ENCODE results near the gene ADAMTS10.
"Not testable (repeated sequence)": the region's sequence is repeated elsewhere in the genome, so short reads cannot be mapped to it uniquely, and the experiment has no call there.

ADAMTS10 gene

GRCh38 chr19:8573316-8573715 is 37.2 kb downstream of the ADAMTS10 start:
- TF ChIP-seq CTCF (IDR thresholded peaks at IDR 0.05; ENCODE audit: control insufficient read depth, extremely low read depth, insufficient read depth), result no peak
- DNase-seq (ENCODE audit: low read depth), result no peak
- H3K4me3 ChIP-seq (ENCODE audit: low read depth, low read length), result no peak overlapping the region

GRCh38 chr19:8571006-8571411 is 39.5 kb downstream of the ADAMTS10 start:
- no peak overlapping the region for H3K4me3 ChIP-seq (ENCODE audit: low read depth, low read length)
- DNase-seq (ENCODE audit: low read depth), result no peak
- TF ChIP-seq CTCF (IDR thresholded peaks at IDR 0.05; ENCODE audit: control insufficient read depth, extremely low read depth, insufficient read depth), result no peak

- TF ChIP-seq CTCF (IDR thresholded peaks at IDR 0.05; ENCODE audit: control insufficient read depth, extremely low read depth, insufficient read depth), result no peak
- no peak overlapping the region for H3K4me3 ChIP-seq (ENCODE audit: low read depth, low read length)
- DNase-seq (ENCODE audit: low read depth), result no peak
Observed at GRCh38 chr19:8569066-8569771, 41.3 kb downstream of the ADAMTS10 start.

- no peak overlapping the region for H3K4me3 ChIP-seq (ENCODE audit: low read depth, low read length)
- no peak for TF ChIP-seq CTCF (IDR thresholded peaks at IDR 0.05; ENCODE audit: control insufficient read depth, extremely low read depth, insufficient read depth)
- DNase-seq (ENCODE audit: low read depth), result no peak
Observed at GRCh38 chr19:8567522-8568172, 42.9 kb downstream of the ADAMTS10 start.

GRCh38 chr19:8566855-8567254 is 43.7 kb downstream of the ADAMTS10 start:
- TF ChIP-seq CTCF (IDR thresholded peaks at IDR 0.05; ENCODE audit: control insufficient read depth, extremely low read depth, insufficient read depth), result no peak
- no peak for DNase-seq (ENCODE audit: low read depth)
- H3K4me3 ChIP-seq (ENCODE audit: low read depth, low read length), result no peak overlapping the region

- DNase-seq (ENCODE audit: low read depth); H3K4me3 ChIP-seq (ENCODE audit: low read depth, low read length): not testable (repeated sequence)
Observed at GRCh38 chr19:8564866-8565265, 45.6 kb downstream of the ADAMTS10 start.

GRCh38 chr19:8561075-8561764 is 49.3 kb downstream of the ADAMTS10 start:
- no peak overlapping the region for H3K4me3 ChIP-seq (ENCODE audit: low read depth, low read length)
- TF ChIP-seq CTCF (IDR thresholded peaks at IDR 0.05; ENCODE audit: control insufficient read depth, extremely low read depth, insufficient read depth), result no peak
- no peak for DNase-seq (ENCODE audit: low read depth)

All from LNCaP clone FGC (cell line).